Ovary (tissue), 3 donors: ENCODE data around the gene RALGPS2.

Source experiments
- POLR2A ChIP-seq: fragments of 450-650 bp; IDR thresholded peaks from one replicate; pipeline ENCODE4 v1.6.1; 2017; ENCODE audit warnings: antibody characterized with exemption, mild to moderate bottlenecking, moderate library complexity
- TF ChIP-seq, protein P1 (sequence below), 3 donors: fragments of 450-650 bp in 2 of 3; fragments of 200-600 bp in 1 of 3; IDR thresholded peaks; one replicate each; pipeline versions ENCODE4 v1.5.1 to v1.8.0; 2016 to 2022; ENCODE audit warnings: antibody characterized with exemption in 3 of 3, mild to moderate bottlenecking in 1 of 3
- donor health status: DM: no; HTN: no; CAD: no.

DNA sequence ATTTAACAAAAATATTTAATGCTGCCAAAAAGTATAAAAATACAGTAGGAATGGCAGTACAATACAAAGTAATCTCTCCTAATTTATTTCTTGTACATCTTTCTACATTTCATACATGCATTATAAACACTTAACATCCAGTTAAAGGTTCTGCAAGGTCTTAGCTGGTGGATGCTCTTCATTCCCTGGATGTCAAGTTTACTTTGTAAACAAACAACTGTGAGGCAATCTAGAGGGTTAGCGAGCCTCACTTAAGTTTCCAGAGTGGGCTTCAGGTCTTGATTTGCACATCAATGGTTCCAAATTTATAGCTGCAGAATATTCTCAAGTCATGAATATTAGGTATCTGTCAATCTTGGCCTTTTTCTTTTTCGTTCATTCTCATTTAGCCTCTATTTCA is 21.3 kb downstream of the RALGPS2 start:
- TF ChIP-seq, protein P1, sequence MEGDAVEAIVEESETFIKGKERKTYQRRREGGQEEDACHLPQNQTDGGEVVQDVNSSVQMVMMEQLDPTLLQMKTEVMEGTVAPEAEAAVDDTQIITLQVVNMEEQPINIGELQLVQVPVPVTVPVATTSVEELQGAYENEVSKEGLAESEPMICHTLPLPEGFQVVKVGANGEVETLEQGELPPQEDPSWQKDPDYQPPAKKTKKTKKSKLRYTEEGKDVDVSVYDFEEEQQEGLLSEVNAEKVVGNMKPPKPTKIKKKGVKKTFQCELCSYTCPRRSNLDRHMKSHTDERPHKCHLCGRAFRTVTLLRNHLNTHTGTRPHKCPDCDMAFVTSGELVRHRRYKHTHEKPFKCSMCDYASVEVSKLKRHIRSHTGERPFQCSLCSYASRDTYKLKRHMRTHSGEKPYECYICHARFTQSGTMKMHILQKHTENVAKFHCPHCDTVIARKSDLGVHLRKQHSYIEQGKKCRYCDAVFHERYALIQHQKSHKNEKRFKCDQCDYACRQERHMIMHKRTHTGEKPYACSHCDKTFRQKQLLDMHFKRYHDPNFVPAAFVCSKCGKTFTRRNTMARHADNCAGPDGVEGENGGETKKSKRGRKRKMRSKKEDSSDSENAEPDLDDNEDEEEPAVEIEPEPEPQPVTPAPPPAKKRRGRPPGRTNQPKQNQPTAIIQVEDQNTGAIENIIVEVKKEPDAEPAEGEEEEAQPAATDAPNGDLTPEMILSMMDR (IDR thresholded peaks at IDR 0.05) = no peak
- TF ChIP-seq POLR2A = no peak
